ENCODE measurements around the gene PRSS2. TPM values are rescaled to one million over a fixed set of nuclear protein-coding genes. Genes with fewer than 3 reads are reported as not detected.
"Not testable (repeated sequence)": the region's sequence is repeated elsewhere in the genome, so short reads cannot be mapped to it uniquely, and the experiment has no call there.

PRSS2 gene
- total RNA-seq, 1 experiment from 2014 or later: 0.40 TPM

GRCh38 chr7:142752376-142753225, 18.2 kb upstream of the PRSS2 start:
- no peak for ATAC-seq

GRCh38 chr7:142753366-142753765, 17.4 kb upstream of the PRSS2 start:
- Histone ChIP-seq H4K20me1 (ENCODE audit: low read length) (no peaks in the 10 kb centered on the region), H3K9me2 (replicated peaks; ENCODE audit: low read length) (no peaks in the 10 kb centered on the region), H2AFZ (ENCODE audit: low read length) (no peak overlapping the region), H3K9ac (ENCODE audit: low read length) (no peak overlapping the region), H3K27ac (ENCODE audit: low read length) (no peak overlapping the region), H3K79me2 (ENCODE audit: low read length) (no peaks in the 10 kb centered on the region), H3K36me3 (ENCODE audit: low read depth, low read length) (no peaks in the 10 kb centered on the region), H3K27me3 (ENCODE audit: low read length) (peaks cover 36% of the 10 kb centered on the region), H3K4me1 (ENCODE audit: insufficient read depth, low read length) (peaks cover 5% of the 10 kb centered on the region; the same call in 1 of the 2 replicates), H3K4me2 (ENCODE audit: low read length) (no peak overlapping the region), H3F3A (ENCODE audit: low read length, unreplicated experiment) (no peaks in the 10 kb centered on the region), H3K4me3 (ENCODE audit: low read length) (no peak overlapping the region), H3K9me3 (ENCODE audit: low read length) (no peaks in the 10 kb centered on the region)
- DNase-seq (peak; percentile 67), ATAC-seq (peak; percentile 25)
- TF ChIP-seq CTCF (conservative IDR thresholded peaks at IDR 0.05; ENCODE audit: low read depth, low read length): no peak
- no peak for TF ChIP-seq EZH2phosphoT487 (IDR thresholded peaks at IDR 0.05; ENCODE audit: borderline replicate concordance, low read length)
- no peak for TF ChIP-seq EZH2 (IDR thresholded peaks at IDR 0.05; ENCODE audit: low read length, unreplicated experiment)
- intact Hi-C loops (cut with micrococcal nuclease): no loop called here
- BruUV-seq (replicated peaks): no TSS peak
- ChIA-PET CTCF (no interaction called here), POLR2A (ENCODE audit: unreplicated experiment) (interaction anchor here (0.6 kb wide), 1 partner anchor 150 kb away, joined by 3 read pairs; no protein-coding TSS in a partner anchor)

More at GRCh38 chr7:142752376-142753225, 18.2 kb upstream of the PRSS2 start:
- no peaks in the 10 kb centered on the region for H4K20me1 ChIP-seq (ENCODE audit: low read length)
- no peak overlapping the region for H3K9ac ChIP-seq (ENCODE audit: low read length)
- peaks cover 34% of the 10 kb centered on the region for H3K27me3 ChIP-seq (ENCODE audit: low read length)
- ChIA-PET CTCF (no interaction called here), POLR2A (ENCODE audit: unreplicated experiment) (interaction anchor here (0.6 kb wide), 1 partner anchor 149 kb away, joined by 3 read pairs; no protein-coding TSS in a partner anchor)
- no peak overlapping the region for H3K4me3 ChIP-seq (ENCODE audit: low read length)
- peaks cover 5% of the 10 kb centered on the region; the same call in 1 of the 2 replicates for H3K4me1 ChIP-seq (ENCODE audit: insufficient read depth, low read length)
- DNase-seq: no peak
- H3K27ac ChIP-seq (ENCODE audit: low read length): no peak overlapping the region
- no peak overlapping the region for H3K4me2 ChIP-seq (ENCODE audit: low read length)
- BruUV-seq (replicated peaks): no TSS peak
- no peaks in the 10 kb centered on the region for H3K36me3 ChIP-seq (ENCODE audit: low read depth, low read length)
- intact Hi-C loops (cut with micrococcal nuclease): no loop called here
- TF ChIP-seq EZH2phosphoT487 (IDR thresholded peaks at IDR 0.05; ENCODE audit: borderline replicate concordance, low read length): no peak
- no peak for TF ChIP-seq CTCF (conservative IDR thresholded peaks at IDR 0.05; ENCODE audit: low read depth, low read length)
- TF ChIP-seq EZH2 (IDR thresholded peaks at IDR 0.05; ENCODE audit: low read length, unreplicated experiment): no peak
- no peak overlapping the region for H2AFZ ChIP-seq (ENCODE audit: low read length)
- H3K9me2 ChIP-seq (replicated peaks; ENCODE audit: low read length): no peaks in the 10 kb centered on the region
- no peaks in the 10 kb centered on the region for H3F3A ChIP-seq (ENCODE audit: low read length, unreplicated experiment)
- H3K9me3 ChIP-seq (ENCODE audit: low read length): no peaks in the 10 kb centered on the region
- H3K79me2 ChIP-seq (ENCODE audit: low read length): no peaks in the 10 kb centered on the region

GRCh38 chr7:142753925-142754491, 16.8 kb upstream of the PRSS2 start:
- H2AFZ ChIP-seq (ENCODE audit: low read length); H3K9me2 ChIP-seq (replicated peaks; ENCODE audit: low read length); H3K9me3 ChIP-seq (ENCODE audit: low read length); H3K4me1 ChIP-seq (ENCODE audit: insufficient read depth, low read length); H3K4me3 ChIP-seq (ENCODE audit: low read length); H3K79me2 ChIP-seq (ENCODE audit: low read length); BruUV-seq (replicated peaks); H3K27ac ChIP-seq (ENCODE audit: low read length); H3K4me2 ChIP-seq (ENCODE audit: low read length); POLR2A ChIA-PET (ENCODE audit: unreplicated experiment); H3K36me3 ChIP-seq (ENCODE audit: low read depth, low read length); H3K9ac ChIP-seq (ENCODE audit: low read length); intact Hi-C loops (cut with micrococcal nuclease); H3F3A ChIP-seq (ENCODE audit: low read length, unreplicated experiment); DNase-seq; CTCF ChIA-PET; H4K20me1 ChIP-seq (ENCODE audit: low read length); ATAC-seq: not testable (repeated sequence)
- H3K27me3 ChIP-seq (ENCODE audit: low read length): peaks cover 36% of the 10 kb centered on the region
